H1 (cell line): ENCODE results near the gene SEMA4D. TPM values are rescaled to one million over a fixed set of nuclear protein-coding genes. Genes with fewer than 3 reads are reported as not detected.

Source experiments
- CTCF ChIA-PET: fragments of 300-600 bp; sonication (Branson Sonifier 250); formaldehyde crosslinking; loops from one replicate; lab custom pipeline; 2021; ENCODE audit not compliant: partially characterized antibody; lab: Charles Lee
- POLR2A ChIA-PET: fragments of 300-600 bp; sonication (Branson Sonifier 250); formaldehyde crosslinking; loops from one replicate; lab custom pipeline; 2021; ENCODE audit warnings: inconsistent platforms; ENCODE audit not compliant: partially characterized antibody; lab: Charles Lee
- DNase-seq, 2 experiments: peaks; one replicate each; pipeline versions ENCODE4 v3.0.0 to v3.0.0-alpha.2; 2010 to 2022; ENCODE audit warnings: low spot score in 2 of 2, low read depth in 1 of 2, mixed read lengths in 1 of 2
- FAIRE-seq: peaks from 2 replicates; lab custom pipeline; 2011; peaks lifted over from hg19 to GRCh38; lab: Jason Lieb, UNC
- H2AFZ ChIP-seq: 2 replicates; pipeline ENCODE4 v1.8.1; 2012; ENCODE audit warnings: low read length, inconsistent platforms
- H2AK5ac ChIP-seq: 2 replicates; pipeline ENCODE4 v1.6.1; 2013; ENCODE audit warnings: low read depth, low read length
- H2BK120ac ChIP-seq: replicated peaks from 2 replicates; pipeline ENCODE3; 2013; ENCODE audit warnings: low read depth, low read length, inconsistent platforms
- H2BK12ac ChIP-seq: 2 replicates; pipeline ENCODE4 v1.6.1; 2013; ENCODE audit warnings: low read depth, low read length
- H2BK15ac ChIP-seq: 2 replicates; pipeline ENCODE4 v1.6.1; 2013; ENCODE audit warnings: low read length
- H2BK20ac ChIP-seq: 2 replicates; pipeline ENCODE4 v1.6.1; 2013; ENCODE audit warnings: low read length
- H2BK5ac ChIP-seq: 2 replicates; pipeline ENCODE4 v1.6.1; 2013; ENCODE audit warnings: low read depth, low read length
- H3K14ac ChIP-seq: 2 replicates; pipeline ENCODE4 v1.6.1; 2013; ENCODE audit warnings: inconsistent platforms; ENCODE audit not compliant: insufficient read length
- H3K18ac ChIP-seq: 2 replicates; pipeline ENCODE4 v1.6.1; 2013; ENCODE audit warnings: low read length; ENCODE audit errors: extremely low read depth
- H3K23ac ChIP-seq: 2 replicates; pipeline ENCODE4 v1.6.1; 2013; ENCODE audit warnings: inconsistent platforms; ENCODE audit not compliant: insufficient read length
- H3K23me2 ChIP-seq: 2 replicates; pipeline ENCODE4 v1.6.1; 2013; ENCODE audit warnings: low read depth, low read length
- H3K27ac ChIP-seq: 2 replicates; pipeline ENCODE4 v1.6.1; 2011; ENCODE audit warnings: low read depth, low read length, inconsistent platforms
- H3K27me3 ChIP-seq, 4 experiments: replicated peaks in 1 of 4; 1 replicate in 1 of 4; 2 replicates in 3 of 4; pipeline versions ENCODE4 v1.6.1 to v1.8.1; 2011 to 2013; ENCODE audit warnings: low read length in 3 of 4, mild to moderate bottlenecking in 3 of 4, inconsistent platforms in 2 of 4, mixed read lengths in 2 of 4, moderate library complexity in 1 of 4; ENCODE audit not compliant: control insufficient read depth in 3 of 4, insufficient read depth in 3 of 4; ENCODE audit errors: extremely low read depth in 1 of 4
- H3K36me3 ChIP-seq, 4 experiments: 2 replicates each; pipeline versions ENCODE4 v1.6.1 to v1.8.1; 2011 to 2013; ENCODE audit warnings: mild to moderate bottlenecking in 4 of 4, low read length in 3 of 4, moderate library complexity in 2 of 4, control low read depth in 1 of 4, inconsistent platforms in 1 of 4; ENCODE audit not compliant: insufficient read depth in 4 of 4, control insufficient read depth in 2 of 4
- H3K4ac ChIP-seq: replicated peaks from 2 replicates; pipeline ENCODE3; 2013; ENCODE audit warnings: low read length, low read depth, mixed read lengths, inconsistent platforms; ENCODE audit not compliant: insufficient read length
- H3K4me1 ChIP-seq, 4 experiments: replicated peaks in 1 of 4; 1 replicate in 1 of 4; 2 replicates in 3 of 4; pipeline versions ENCODE4 v1.6.1 to v1.8.1; 2011 to 2013; ENCODE audit warnings: low read length in 3 of 4, inconsistent platforms in 2 of 4, mixed read lengths in 1 of 4; ENCODE audit not compliant: insufficient read depth in 4 of 4, control insufficient read depth in 3 of 4
- H3K4me2 ChIP-seq, 2 experiments: 2 replicates each; pipeline versions ENCODE4 v1.6.1 to v1.8.1; 2011 to 2013; ENCODE audit warnings: low read depth in 2 of 2, low read length in 2 of 2, control low read depth in 1 of 2, inconsistent platforms in 1 of 2, mild to moderate bottlenecking in 1 of 2; ENCODE audit not compliant: insufficient read depth in 1 of 2
- H3K4me3 ChIP-seq, 4 experiments: fragments of 200-600, 300-600 bp in 1 of 4; sonication (generic), shearing (Covaris generic), sonication (Bioruptor Twin) in 1 of 4; 2 replicates each; pipeline versions ENCODE4 v1.5.1 to v1.8.1; 2011 to 2016; ENCODE audit warnings: low read length in 4 of 4, low read depth in 3 of 4, control low read depth in 2 of 4, inconsistent platforms in 2 of 4, mild to moderate bottlenecking in 2 of 4, mixed read lengths in 1 of 4, moderate library complexity in 1 of 4; ENCODE audit not compliant: insufficient read depth in 2 of 4; ENCODE audit errors: extremely low read depth in 1 of 4
- H3K56ac ChIP-seq: replicated peaks from 2 replicates; pipeline ENCODE3; 2013; ENCODE audit warnings: low read depth, mild to moderate bottlenecking, mixed read lengths, low read length, inconsistent platforms; ENCODE audit not compliant: insufficient read length
- H3K79me1 ChIP-seq: 2 replicates; pipeline ENCODE4 v1.6.1; 2013; ENCODE audit warnings: low read depth, low read length, control low read depth
- H3K79me2 ChIP-seq, 2 experiments: 2 replicates each; pipeline versions ENCODE4 v1.6.1 to v1.8.1; 2012 to 2013; ENCODE audit warnings: low read length in 2 of 2, mild to moderate bottlenecking in 2 of 2, inconsistent platforms in 1 of 2; ENCODE audit not compliant: insufficient read depth in 2 of 2, control insufficient read depth in 1 of 2
- H3K9ac ChIP-seq, 4 experiments: replicated peaks in 1 of 4; 1 replicate in 1 of 4; 2 replicates in 3 of 4; pipeline versions ENCODE4 v1.6.1 to v1.8.1; 2011 to 2013; ENCODE audit warnings: low read depth in 3 of 4, low read length in 3 of 4, control low read depth in 2 of 4, mild to moderate bottlenecking in 2 of 4, moderate library complexity in 2 of 4, inconsistent platforms in 1 of 4; ENCODE audit errors: extremely low read depth in 1 of 4
- H3K9me3 ChIP-seq, 2 experiments: 2 replicates each; pipeline versions ENCODE4 v1.6.1 to v1.8.1; 2012 to 2013; ENCODE audit warnings: mild to moderate bottlenecking in 2 of 2, moderate library complexity in 2 of 2, control low read depth in 1 of 2, inconsistent platforms in 1 of 2, low read depth in 1 of 2, low read length in 1 of 2, mixed read lengths in 1 of 2; ENCODE audit not compliant: insufficient read depth in 2 of 2
- H4K20me1 ChIP-seq, 2 experiments: replicated peaks in 1 of 2; 2 replicates each; pipeline versions ENCODE3 to v1.8.1; 2011 to 2013; ENCODE audit warnings: inconsistent platforms in 2 of 2, low read length in 2 of 2, mild to moderate bottlenecking in 1 of 2; ENCODE audit not compliant: insufficient read depth in 2 of 2, control insufficient read depth in 1 of 2
- H4K5ac ChIP-seq: 2 replicates; pipeline ENCODE4 v1.6.1; 2013; ENCODE audit warnings: low read length, low read depth, mixed read lengths, inconsistent platforms; ENCODE audit not compliant: insufficient read length
- H4K8ac ChIP-seq: 2 replicates; pipeline ENCODE4 v1.8.0; 2013; ENCODE audit warnings: mild to moderate bottlenecking, moderate library complexity, low read length, inconsistent platforms; ENCODE audit not compliant: insufficient read depth; ENCODE audit errors: extremely low read depth
- H4K91ac ChIP-seq: replicated peaks from 2 replicates; pipeline ENCODE3; 2013; ENCODE audit warnings: low read length, mixed read lengths, inconsistent platforms; ENCODE audit not compliant: insufficient read length
- CBX8 ChIP-seq: fragments of 300-800, 300-1000 bp; sonication (generic); IDR thresholded peaks from 2 replicates; pipeline ENCODE4 v1.7.1; 2016; ENCODE audit warnings: low read depth, low read length, borderline replicate concordance
- CREB1 ChIP-seq: IDR thresholded peaks from 2 replicates; pipeline ENCODE4 v1.6.1; 2012; ENCODE audit warnings: inconsistent platforms
- CTBP2 ChIP-seq: IDR thresholded peaks from 2 replicates; pipeline ENCODE4 v1.7.0; 2011; ENCODE audit warnings: borderline replicate concordance, mild to moderate bottlenecking, moderate library complexity, mixed read lengths, low read length; ENCODE audit not compliant: insufficient read depth, insufficient read length
- EGR1 ChIP-seq: IDR thresholded peaks from 2 replicates; pipeline ENCODE4 v1.6.1; 2011; ENCODE audit warnings: low read depth, low read length, borderline replicate concordance
- GABPA ChIP-seq: IDR thresholded peaks from 2 replicates; pipeline ENCODE4 v1.6.1; 2011; ENCODE audit warnings: mild to moderate bottlenecking, low read length, moderate library complexity, borderline replicate concordance; ENCODE audit not compliant: insufficient read depth
- MAFK ChIP-seq: IDR thresholded peaks from 2 replicates; pipeline ENCODE4 v1.6.1; 2012; ENCODE audit warnings: low read depth, mild to moderate bottlenecking, improper control_type of control experiment, low read length
- SIX5 ChIP-seq: IDR thresholded peaks from 2 replicates; pipeline ENCODE4 v1.6.1; 2011; ENCODE audit warnings: mild to moderate bottlenecking, low read depth, low read length
- SP1 ChIP-seq: IDR thresholded peaks from 2 replicates; pipeline ENCODE4 v1.6.1; 2011; ENCODE audit warnings: low read depth, low read length
- WGBS, 2 experiments: shearing (Covaris generic) in 1 of 2; methylation state at CpG; one replicate each; pipeline versions ENCODE4 v1.1.6 to v1.1.7; 2013 to 2015; ENCODE audit warnings: low lambda C conversion rate in 2 of 2, mixed read lengths in 2 of 2, inconsistent platforms in 1 of 2, low coverage in 1 of 2, missing lambda C conversion rate in 1 of 2; ENCODE audit not compliant: insufficient replicate concordance in 2 of 2, insufficient coverage in 1 of 2, insufficient read length in 1 of 2; ENCODE audit errors: extremely low coverage in 1 of 2, missing lambda C conversion rate in 1 of 2; 5-methylcytosine and 5-hydroxymethylcytosine counted together
- polyA plus RNA-seq, 7 experiments: library from polyadenylated mRNA; depleted of rRNA in 3 of 7; stranded (reverse) in 5 of 7; unstranded in 2 of 7; fragments of >200 nt in 5 of 7; fragments of 200-250 nt in 2 of 7; gene quantifications; 1 replicate in 5 of 7; 2 replicates in 1 of 7; 4 replicates in 1 of 7; pipeline versions ENCODE4 v1.2.1 to v1.2.3, GENCODE V29; 2011 to 2013; ENCODE audit warnings: missing spikeins in 2 of 7, mixed read lengths in 2 of 7
- total RNA-seq: library from RNA; stranded (reverse); fragmentation: NEBNext Ultra II Directional; extraction: Animal tissue kit (Norgen Biotek cat#: 25700); gene quantifications from 2 replicates; pipeline ENCODE4 v1.2.1, GENCODE V29; 2021
- TF ChIP-seq, protein P1 (sequence below), 3 experiments: IDR thresholded peaks; 1 replicate in 2 of 3; 2 replicates in 1 of 3; pipeline versions ENCODE4 v1.5.1 to v1.6.1; 2011; ENCODE audit warnings: low read length in 3 of 3, mild to moderate bottlenecking in 3 of 3, inconsistent platforms in 2 of 3, low read depth in 1 of 3, moderate library complexity in 1 of 3; ENCODE audit not compliant: insufficient read depth in 1 of 3; ENCODE audit errors: control extremely low read depth in 1 of 3

Gene SEMA4D
- total and polyA plus RNA-seq, 2 of the 8 experiments (the other 6 are each of a cell fraction or from before 2014, with no cell fraction given): 21.0 to 70.4 TPM

DNA sequence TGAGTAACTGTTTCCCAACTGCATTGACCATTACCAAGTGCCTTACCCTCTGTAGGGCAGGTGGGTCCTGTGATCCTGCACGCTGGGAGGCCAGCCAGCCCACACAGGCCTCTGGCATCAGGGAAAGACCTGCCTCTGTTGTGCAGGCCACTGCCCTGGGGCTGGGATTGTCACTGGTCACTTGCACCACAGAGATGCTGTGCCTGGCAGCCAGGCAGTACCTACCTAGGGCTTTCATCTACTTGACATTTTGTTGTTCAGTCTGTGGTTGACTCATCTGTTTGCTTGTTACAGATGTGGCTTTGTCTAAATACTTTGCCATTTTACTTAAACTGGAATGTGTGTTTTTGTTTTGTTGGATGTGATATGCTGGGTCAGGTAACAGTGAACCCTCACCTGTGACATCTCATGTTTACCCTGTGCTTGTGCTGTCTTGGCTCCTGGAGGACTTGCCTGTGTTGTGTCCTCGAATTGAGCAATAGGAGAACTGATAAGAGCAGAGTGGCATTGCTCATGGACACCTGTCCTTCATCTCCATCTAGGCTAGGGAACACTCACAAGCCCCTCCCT is 146.8 kb downstream of the SEMA4D start:
- H4K20me1 ChIP-seq: peaks cover 3 to 19% of the 10 kb centered on the region in 2 experiments
- 74% methylated on average over 2 of the region's 2 CpGs; no CpG with 5 or more reads in 1 of the 2 experiments for WGBS, 2 experiments
- H3K23ac ChIP-seq: no peak overlapping the region
- H2BK20ac ChIP-seq: no peak overlapping the region
- no peak overlapping the region for H2BK12ac ChIP-seq
- H3K4me2 ChIP-seq: no peak overlapping the region
- DNase-seq (no peak), FAIRE-seq (no peak)
- no peaks in the 10 kb centered on the region for H3K23me2 ChIP-seq
- no peak overlapping the region for H3K56ac ChIP-seq
- no peak overlapping the region for H3K14ac ChIP-seq
- H3K4ac ChIP-seq: no peak overlapping the region
- peaks cover 2% of the 10 kb centered on the region for H3K79me1 ChIP-seq
- H2AFZ ChIP-seq: no peak overlapping the region
- no peak overlapping the region for H2AK5ac ChIP-seq
- H3K18ac ChIP-seq: no peak overlapping the region
- TF ChIP-seq SP1: no peak
- no peak for TF ChIP-seq CTBP2
- TF ChIP-seq SIX5: no peak
- TF ChIP-seq EGR1: no peak
- no peak for TF ChIP-seq MAFK
- TF ChIP-seq, protein P1, sequence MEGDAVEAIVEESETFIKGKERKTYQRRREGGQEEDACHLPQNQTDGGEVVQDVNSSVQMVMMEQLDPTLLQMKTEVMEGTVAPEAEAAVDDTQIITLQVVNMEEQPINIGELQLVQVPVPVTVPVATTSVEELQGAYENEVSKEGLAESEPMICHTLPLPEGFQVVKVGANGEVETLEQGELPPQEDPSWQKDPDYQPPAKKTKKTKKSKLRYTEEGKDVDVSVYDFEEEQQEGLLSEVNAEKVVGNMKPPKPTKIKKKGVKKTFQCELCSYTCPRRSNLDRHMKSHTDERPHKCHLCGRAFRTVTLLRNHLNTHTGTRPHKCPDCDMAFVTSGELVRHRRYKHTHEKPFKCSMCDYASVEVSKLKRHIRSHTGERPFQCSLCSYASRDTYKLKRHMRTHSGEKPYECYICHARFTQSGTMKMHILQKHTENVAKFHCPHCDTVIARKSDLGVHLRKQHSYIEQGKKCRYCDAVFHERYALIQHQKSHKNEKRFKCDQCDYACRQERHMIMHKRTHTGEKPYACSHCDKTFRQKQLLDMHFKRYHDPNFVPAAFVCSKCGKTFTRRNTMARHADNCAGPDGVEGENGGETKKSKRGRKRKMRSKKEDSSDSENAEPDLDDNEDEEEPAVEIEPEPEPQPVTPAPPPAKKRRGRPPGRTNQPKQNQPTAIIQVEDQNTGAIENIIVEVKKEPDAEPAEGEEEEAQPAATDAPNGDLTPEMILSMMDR (IDR thresholded peaks at IDR 0.05; ENCODE audit: control extremely low read depth in 1 of 3, insufficient read depth in 1 of 3, low read depth in 1 of 3, low read length in 3 of 3): no peak
- TF ChIP-seq CBX8: no peak
- no peak for TF ChIP-seq CREB1
- no peak for TF ChIP-seq GABPA
- H2BK120ac ChIP-seq: no peak overlapping the region
- POLR2A ChIA-PET: no interaction called here
- no peaks in the 10 kb centered on the region for H3K4me1 ChIP-seq
- no peak overlapping the region for H4K91ac ChIP-seq
- H3K9ac ChIP-seq: no peak overlapping the region
- H3K9me3 ChIP-seq: no peaks in the 10 kb centered on the region
- no peak overlapping the region for H4K5ac ChIP-seq
- peaks cover 47 to 95% (median 75%) of the 10 kb centered on the region in 4 experiments for H3K36me3 ChIP-seq
- no peak overlapping the region for H3K4me3 ChIP-seq
- H3K27me3 ChIP-seq: no peaks in the 10 kb centered on the region
- H4K8ac ChIP-seq: no peak overlapping the region
- CTCF ChIA-PET: no interaction called here
- no peak overlapping the region for H3K27ac ChIP-seq
- H2BK15ac ChIP-seq: no peak overlapping the region
- no peaks in the 10 kb centered on the region for H3K79me2 ChIP-seq
- H2BK5ac ChIP-seq: no peak overlapping the region
